ENCODE data around the gene NSUN4.

- no peak for TF ChIP-seq RFX5 (IDR thresholded peaks at IDR 0.05; ENCODE audit: low read depth, low read length)
- TF ChIP-seq HDAC2 (IDR thresholded peaks at IDR 0.05): no peak
- no peak for TF ChIP-seq BRD4 (IDR thresholded peaks at IDR 0.05)
- TF ChIP-seq CHD2 (IDR thresholded peaks at IDR 0.05; ENCODE audit: low read depth, low read length): no peak
- TF ChIP-seq ZNF274 (IDR thresholded peaks at IDR 0.05; ENCODE audit: borderline replicate concordance, low read depth, low read length): no peak
- TF ChIP-seq ZNF592 (IDR thresholded peaks at IDR 0.05): no peak
- TF ChIP-seq MAFK (IDR thresholded peaks at IDR 0.05; ENCODE audit: low read length): no peak
- no peak for TF ChIP-seq ZNF263 (CRISPR knock-in tag; IDR thresholded peaks at IDR 0.05; ENCODE audit: borderline replicate concordance)
- TF ChIP-seq VEZF1 (CRISPR knock-in tag; IDR thresholded peaks at IDR 0.05): no peak
- no peak for TF ChIP-seq TEAD1 (CRISPR knock-in tag; IDR thresholded peaks at IDR 0.05)
Measured at GRCh38 chr1:46369542-46370213, 29.1 kb downstream of the NSUN4 start.
